HL-60 (cell line): ENCODE data around the gene TYK2.

Source experiments
- DNase-seq, 2 experiments: peaks; one replicate each; pipeline ENCODE4 v3.0.0-alpha.2; 2010 to 2020; ENCODE audit warnings: low read depth in 1 of 2, low spot score in 1 of 2
- H3K27ac ChIP-seq: fragments of 250-450 bp; sonication (Bioruptor Pico); replicated peaks from 2 replicates; pipeline ENCODE4 v1.5.1; 2020; ENCODE audit warnings: mild to moderate bottlenecking, moderate library complexity
- H3K27me3 ChIP-seq: fragments of 250-450 bp; sonication (Bioruptor Pico); 2 replicates; pipeline ENCODE4 v1.5.1; 2021; ENCODE audit warnings: mild to moderate bottlenecking, moderate library complexity; ENCODE audit not compliant: insufficient read depth, poor library complexity, severe bottlenecking
- H3K4me3 ChIP-seq: replicated peaks from 2 replicates; pipeline ENCODE4 v1.5.1; 2011; ENCODE audit warnings: mild to moderate bottlenecking, control low read depth, low read length; ENCODE audit not compliant: insufficient read depth
- CTCF ChIP-seq: IDR thresholded peaks from one replicate; pipeline ENCODE4 v1.5.1; 2011; ENCODE audit warnings: low read length, control low read depth, inconsistent platforms; ENCODE audit not compliant: insufficient read depth
- GABPA ChIP-seq: IDR thresholded peaks from 2 replicates; pipeline ENCODE4 v1.6.1; 2012; ENCODE audit warnings: low read depth
- POLR2AphosphoS5 ChIP-seq: IDR thresholded peaks from 2 replicates; pipeline ENCODE4 v1.6.1; 2012; ENCODE audit warnings: low read depth
- REST ChIP-seq: IDR thresholded peaks from 2 replicates; pipeline ENCODE4 v1.6.1; 2012; ENCODE audit warnings: low read depth; ENCODE audit not compliant: insufficient replicate concordance
- SPI1 ChIP-seq: IDR thresholded peaks from 2 replicates; pipeline ENCODE4 v1.6.1; 2012; ENCODE audit warnings: low read depth, mild to moderate bottlenecking, borderline replicate concordance

TYK2 gene

GRCh38 chr19:10418485-10419199 lies 38.3 kb upstream of the TYK2 start:
- no peak for DNase-seq
- no peak for TF ChIP-seq CTCF
- H3K27ac ChIP-seq, result no peak overlapping the region
- peaks cover 52% of the 10 kb centered on the region for H3K27me3 ChIP-seq
- H3K4me3 ChIP-seq, result peak overlapping the region; percentile 26

GRCh38 chr19:10418235-10418484 lies 37.8 kb upstream of the TYK2 start:
- DNase-seq, result no peak
- peaks cover 52% of the 10 kb centered on the region for H3K27me3 ChIP-seq
- no peak for TF ChIP-seq REST
- TF ChIP-seq GABPA, result no peak
- TF ChIP-seq POLR2AphosphoS5, result no peak
- TF ChIP-seq CTCF, result no peak
- H3K27ac ChIP-seq, result no peak overlapping the region
- H3K4me3 ChIP-seq, result no peak overlapping the region

GRCh38 chr19:10417541-10418234 lies 37.3 kb upstream of the TYK2 start:
- no peak overlapping the region for H3K4me3 ChIP-seq
- TF ChIP-seq CTCF, result no peak
- TF ChIP-seq SPI1, result no peak
- peaks cover 50% of the 10 kb centered on the region for H3K27me3 ChIP-seq
- no peak for DNase-seq
- no peak overlapping the region for H3K27ac ChIP-seq

GRCh38 chr19:10416380-10417257 lies 36.2 kb upstream of the TYK2 start:
- DNase-seq, result peak; percentile 84 to 95
- H3K4me3 ChIP-seq, result peak overlapping the region; percentile 60
- TF ChIP-seq SPI1 (no peak), CTCF (peak; percentile 76), REST (no peak), GABPA (no peak), POLR2AphosphoS5 (no peak)
- peak overlapping the region; percentile 26 for H3K27ac ChIP-seq
- peaks cover 39% of the 10 kb centered on the region for H3K27me3 ChIP-seq
